HepG2 (cell line): ENCODE results near the gene TMOD3. TPM values are rescaled to one million over a fixed set of nuclear protein-coding genes. Genes with fewer than 3 reads are reported as not detected.

Source experiments
- ATF1 ChIP-seq: IDR thresholded peaks from 2 replicates; pipeline ENCODE4 v1.6.1; 2016; ENCODE audit warnings: mild to moderate bottlenecking, control low read depth
- ATF7 ChIP-seq, 2 experiments: fragments of 450-650 bp in 1 of 2; sonication (generic) in 1 of 2; formaldehyde crosslinking in 1 of 2; IDR thresholded peaks; 2 replicates each; pipeline versions ENCODE4 v1.4.0 to v1.6.1; 2016 to 2020; ENCODE audit warnings: antibody characterized with exemption in 1 of 2, mild to moderate bottlenecking in 1 of 2, missing genetic modification reagents in 1 of 2
- CREB3 ChIP-seq: sonication (generic); formaldehyde crosslinking; IDR thresholded peaks from 2 replicates; pipeline ENCODE4 v1.5.0; 2020; ENCODE audit warnings: missing genetic modification reagents
- IKZF1 ChIP-seq: fragments of 450-650 bp; IDR thresholded peaks from 2 replicates; pipeline ENCODE4 v1.7.1; 2016
- KMT2A ChIP-seq: sonication (generic); formaldehyde crosslinking; IDR thresholded peaks from 2 replicates; pipeline ENCODE4 v1.4.0; 2020; ENCODE audit warnings: missing genetic modification reagents
- KMT2B ChIP-seq: IDR thresholded peaks from 2 replicates; pipeline ENCODE4 v1.6.1; 2016; ENCODE audit warnings: missing genetic modification reagents, missing compliant biosample characterization
- MED1 ChIP-seq: sonication (generic); formaldehyde crosslinking; IDR thresholded peaks from 2 replicates; pipeline ENCODE4 v1.4.0; 2020; ENCODE audit warnings: missing genetic modification reagents
- POGK ChIP-seq: sonication (generic); formaldehyde crosslinking; conservative IDR thresholded peaks from 2 replicates; pipeline ENCODE4 v1.8.0; 2022; ENCODE audit warnings: mild to moderate bottlenecking, moderate library complexity, missing genetic modification reagents
- RAD21 ChIP-seq: fragments of 450-650 bp; formaldehyde crosslinking; IDR thresholded peaks from 2 replicates; pipeline ENCODE4 v1.5.0; 2020; ENCODE audit warnings: mild to moderate bottlenecking
- SAP130 ChIP-seq: IDR thresholded peaks from 2 replicates; pipeline ENCODE4 v1.6.1; 2016; ENCODE audit warnings: low read depth
- SIX1 ChIP-seq: sonication (generic); formaldehyde crosslinking; IDR thresholded peaks from 2 replicates; pipeline ENCODE4 v1.4.0; 2020; ENCODE audit warnings: missing genetic modification reagents, borderline replicate concordance
- SMYD3 ChIP-seq: sonication (generic); formaldehyde crosslinking; IDR thresholded peaks from 2 replicates; pipeline ENCODE4 v1.8.1; 2023; ENCODE audit warnings: mild to moderate bottlenecking, missing genetic modification reagents
- SOX5 ChIP-seq: IDR thresholded peaks from 2 replicates; pipeline ENCODE4 v1.6.1; 2016; ENCODE audit warnings: borderline replicate concordance
- STAT5B ChIP-seq: sonication (generic); formaldehyde crosslinking; IDR thresholded peaks from 2 replicates; pipeline ENCODE4 v1.4.0; 2020; ENCODE audit warnings: missing genetic modification reagents
- THYN1 ChIP-seq: sonication (generic); formaldehyde crosslinking; IDR thresholded peaks from 2 replicates; pipeline ENCODE4 v1.8.1; 2023; ENCODE audit warnings: low read depth, mild to moderate bottlenecking, moderate library complexity, missing genetic modification reagents, borderline replicate concordance
- TSC22D2 ChIP-seq: sonication (generic); formaldehyde crosslinking; IDR thresholded peaks from 2 replicates; pipeline ENCODE4 v1.5.1; 2020; ENCODE audit warnings: missing genetic modification reagents, mild to moderate bottlenecking, borderline replicate concordance
- ZBTB37 ChIP-seq: sonication (generic); formaldehyde crosslinking; IDR thresholded peaks from 2 replicates; pipeline ENCODE4 v1.4.0; 2020; ENCODE audit warnings: mild to moderate bottlenecking, missing genetic modification reagents
- ZBTB7B ChIP-seq: sonication (generic); formaldehyde crosslinking; IDR thresholded peaks from 2 replicates; pipeline ENCODE4 v1.4.0; 2020; ENCODE audit warnings: missing genetic modification reagents
- ZC3H4 ChIP-seq: sonication (generic); formaldehyde crosslinking; IDR thresholded peaks from 2 replicates; pipeline ENCODE4 v1.4.0; 2020; ENCODE audit warnings: missing genetic modification reagents, borderline replicate concordance
- ZKSCAN5 ChIP-seq: sonication (generic); formaldehyde crosslinking; IDR thresholded peaks from 2 replicates; pipeline ENCODE4 v1.5.1; 2020; ENCODE audit warnings: mild to moderate bottlenecking, missing genetic modification reagents
- ZNF136 ChIP-seq: sonication (generic); formaldehyde crosslinking; IDR thresholded peaks from 2 replicates; pipeline ENCODE4 v1.8.1; 2022; ENCODE audit warnings: low read depth, mild to moderate bottlenecking, moderate library complexity, missing genetic modification reagents
- ZNF17 ChIP-seq: sonication (generic); formaldehyde crosslinking; IDR thresholded peaks from 2 replicates; pipeline ENCODE4 v1.5.0; 2020; ENCODE audit warnings: mild to moderate bottlenecking, missing genetic modification reagents
- ZNF263 ChIP-seq: sonication (generic); formaldehyde crosslinking; IDR thresholded peaks from 2 replicates; pipeline ENCODE4 v1.4.0; 2020; ENCODE audit warnings: missing genetic modification reagents
- ZNF264 ChIP-seq: sonication (generic); formaldehyde crosslinking; IDR thresholded peaks from 2 replicates; pipeline ENCODE4 v1.4.0; 2020; ENCODE audit warnings: missing genetic modification reagents
- ZNF354B ChIP-seq: sonication (generic); formaldehyde crosslinking; IDR thresholded peaks from 2 replicates; pipeline ENCODE4 v1.8.0; 2022; ENCODE audit warnings: mild to moderate bottlenecking, missing genetic modification reagents
- ZNF367 ChIP-seq: sonication (generic); formaldehyde crosslinking; IDR thresholded peaks from 2 replicates; pipeline ENCODE4 v1.4.0; 2020; ENCODE audit warnings: missing genetic modification reagents, borderline replicate concordance
- ZNF567 ChIP-seq: sonication (generic); formaldehyde crosslinking; IDR thresholded peaks from 2 replicates; pipeline ENCODE4 v1.8.1; 2023; ENCODE audit warnings: mild to moderate bottlenecking, missing genetic modification reagents, borderline replicate concordance
- ZNF570 ChIP-seq: sonication (generic); formaldehyde crosslinking; IDR thresholded peaks from 2 replicates; pipeline ENCODE4 v1.4.0; 2020; ENCODE audit warnings: mild to moderate bottlenecking, missing genetic modification reagents, borderline replicate concordance
- ZNF674 ChIP-seq: sonication (generic); formaldehyde crosslinking; IDR thresholded peaks from 2 replicates; pipeline ENCODE4 v1.5.0; 2020; ENCODE audit warnings: low read depth, mild to moderate bottlenecking, missing genetic modification reagents
- polyA plus RNA-seq, 8 experiments: library from polyadenylated mRNA; depleted of rRNA in 3 of 8; stranded (reverse) in 7 of 8; unstranded in 1 of 8; fragments of >200 nt; fragmentation: Illumina TruSeq in 4 of 8; extraction: Trizol in 4 of 8; gene quantifications; 2 replicates each; pipeline versions ENCODE4 v1.2.1 to v1.2.3, GENCODE V29; 2011 to 2016; ENCODE audit warnings: low read depth in 4 of 8, missing spikeins in 1 of 8, mixed read lengths in 1 of 8; ENCODE audit not compliant: insufficient read depth in 1 of 8
- total RNA-seq, 5 experiments: library from RNA; depleted of rRNA; stranded (reverse); fragments of >200 nt; fragmentation: Illumina TruSeq; extraction: Trizol; gene quantifications; 2 replicates each; pipeline ENCODE4 v1.2.3, GENCODE V29; 2016; ENCODE audit warnings: low read depth in 1 of 5

TMOD3 gene
- total and polyA plus RNA-seq, 2 of the 13 experiments (the other 11 are each of a cell fraction or from before 2014, with no cell fraction given), result 5.1 to 23.2 TPM

GRCh38 chr15:51842852-51843737 is 13.6 kb downstream of the TMOD3 start (continued):
- no peak for TF ChIP-seq ZC3H4 (CRISPR knock-in tag)
- TF ChIP-seq POGK (CRISPR knock-in tag), result no peak
- TF ChIP-seq ZNF354B, result no peak
- TF ChIP-seq CREB3 (CRISPR knock-in tag), result no peak
- TF ChIP-seq KMT2A (CRISPR knock-in tag), result no peak
- no peak for TF ChIP-seq THYN1 (CRISPR knock-in tag)
- TF ChIP-seq SIX1 (CRISPR knock-in tag), result no peak
- TF ChIP-seq ATF1 (CRISPR knock-in tag), result peak; percentile 53; the same call in 1 of the 2 replicates
- TF ChIP-seq ZNF264 (CRISPR knock-in tag), result no peak
- no peak for TF ChIP-seq ZKSCAN5 (CRISPR knock-in tag)
- no peak for TF ChIP-seq ZNF367
- TF ChIP-seq ZNF136 (CRISPR knock-in tag), result no peak
- no peak for TF ChIP-seq ZNF567
- TF ChIP-seq ZNF570 (CRISPR knock-in tag), result no peak
- TF ChIP-seq IKZF1, result no peak
- no peak for TF ChIP-seq TSC22D2 (CRISPR knock-in tag)
- no peak for TF ChIP-seq ZNF17 (CRISPR knock-in tag)
- 0 out of 2 replicates have a peak, but pooled peaks have one; percentile 48 for TF ChIP-seq KMT2B (CRISPR knock-in tag)
- no peak for TF ChIP-seq ZBTB7B (CRISPR knock-in tag)
- no peak for TF ChIP-seq ZBTB37 (CRISPR knock-in tag)
- TF ChIP-seq ZNF674 (CRISPR knock-in tag), result no peak
- peak; percentile 61; the same call in 1 of the 2 replicates for TF ChIP-seq SOX5 (CRISPR knock-in tag)
- no peak for TF ChIP-seq SMYD3 (CRISPR knock-in tag)
- TF ChIP-seq RAD21 (CRISPR knock-in tag), result no peak
- no peak for TF ChIP-seq STAT5B (CRISPR knock-in tag)
- peak; percentile 48; the same call in 1 of the 2 replicates for TF ChIP-seq ATF7 (IDR thresholded peaks at IDR 0.05)
- TF ChIP-seq ATF7 (CRISPR knock-in tag; IDR thresholded peaks at IDR 0.05), result no peak
- no peak for TF ChIP-seq MED1 (CRISPR knock-in tag)
- peak; percentile 87 for TF ChIP-seq ZNF263 (CRISPR knock-in tag)
- peak; percentile 25; the same call in 1 of the 2 replicates for TF ChIP-seq SAP130 (CRISPR knock-in tag)
